Ishikawa (cell line): ENCODE measurements around the gene PRDM7.

ENCODE experiments used
- CEBPB ChIP-seq: IDR thresholded peaks from 2 replicates; pipeline ENCODE4 v1.6.1; 2012
- CREB1 ChIP-seq: IDR thresholded peaks from 2 replicates; pipeline ENCODE4 v1.6.1; 2012; ENCODE audit warnings: low read depth
- EGR1 ChIP-seq: IDR thresholded peaks from 2 replicates; pipeline ENCODE4 v1.6.1; 2012
- EP300 ChIP-seq: IDR thresholded peaks from 2 replicates; pipeline ENCODE4 v1.6.1; 2012; ENCODE audit warnings: borderline replicate concordance
- FOXM1 ChIP-seq: IDR thresholded peaks from 2 replicates; pipeline ENCODE4 v1.6.1; 2012; ENCODE audit warnings: low read depth, borderline replicate concordance
- NFIC ChIP-seq: IDR thresholded peaks from 2 replicates; pipeline ENCODE4 v1.6.1; 2012
- RAD21 ChIP-seq: IDR thresholded peaks from 2 replicates; pipeline ENCODE4 v1.6.1; 2012; ENCODE audit warnings: low read depth
- TAF1 ChIP-seq: IDR thresholded peaks from 2 replicates; pipeline ENCODE4 v1.6.1; 2012; ENCODE audit warnings: low read depth, mild to moderate bottlenecking
- TCF12 ChIP-seq: IDR thresholded peaks from 2 replicates; pipeline ENCODE4 v1.6.1; 2012; ENCODE audit warnings: low read depth
- YY1 ChIP-seq: IDR thresholded peaks from 2 replicates; pipeline ENCODE4 v1.6.1; 2012; ENCODE audit warnings: low read depth
- ZBTB7A ChIP-seq: IDR thresholded peaks from 2 replicates; pipeline ENCODE4 v1.6.1; 2012; ENCODE audit warnings: low read depth
- TF ChIP-seq, protein P1 (sequence below): IDR thresholded peaks from 2 replicates; pipeline ENCODE4 v1.6.1; 2012
- TF ChIP-seq, protein P2 (sequence below): IDR thresholded peaks from 2 replicates; pipeline ENCODE4 v1.6.1; 2012

DNA sequence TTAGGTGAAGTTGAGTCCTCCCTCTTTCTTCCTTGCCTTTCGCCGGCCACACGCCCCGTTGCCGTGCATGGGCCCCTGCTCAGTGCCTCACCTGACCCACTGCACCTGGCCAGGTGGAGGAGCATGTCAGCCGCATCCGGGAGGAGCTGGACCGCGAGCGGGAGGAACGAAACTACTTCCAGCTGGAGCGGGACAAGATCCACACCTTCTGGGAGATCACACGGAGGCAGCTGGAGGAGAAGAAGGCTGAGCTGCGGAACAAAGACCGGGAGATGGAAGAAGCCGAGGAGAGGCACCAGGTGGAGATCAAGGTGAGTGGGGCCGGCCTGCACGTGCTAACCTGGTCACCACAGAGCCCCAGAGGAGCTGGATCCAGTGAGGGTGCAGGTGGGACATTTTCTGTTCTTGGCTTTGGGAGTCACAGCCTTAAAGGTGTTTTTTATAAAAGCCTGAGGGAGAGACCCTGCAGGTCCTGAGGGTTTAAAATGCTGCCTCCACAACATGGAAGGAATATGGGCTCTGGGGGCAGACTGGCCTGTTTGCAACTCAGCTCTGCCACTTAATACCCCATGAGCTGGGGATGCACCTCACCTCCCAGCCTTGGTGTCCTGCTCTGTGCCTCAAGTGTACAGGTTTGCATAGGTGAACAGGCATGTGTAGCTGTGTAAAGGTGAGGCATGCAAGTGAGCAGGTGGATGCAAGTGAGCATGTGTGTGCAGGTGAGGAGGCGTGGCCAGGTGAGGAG lies 45.8 kb downstream of the PRDM7 start:
- TF ChIP-seq YY1 (no peak), FOXM1 (no peak), TAF1 (no peak), RAD21 (no peak), CREB1 (no peak), CEBPB (no peak), EP300 (no peak), EGR1 (no peak), ZBTB7A (no peak), NFIC (no peak), TCF12 (no peak)
- TF ChIP-seq, protein P1, sequence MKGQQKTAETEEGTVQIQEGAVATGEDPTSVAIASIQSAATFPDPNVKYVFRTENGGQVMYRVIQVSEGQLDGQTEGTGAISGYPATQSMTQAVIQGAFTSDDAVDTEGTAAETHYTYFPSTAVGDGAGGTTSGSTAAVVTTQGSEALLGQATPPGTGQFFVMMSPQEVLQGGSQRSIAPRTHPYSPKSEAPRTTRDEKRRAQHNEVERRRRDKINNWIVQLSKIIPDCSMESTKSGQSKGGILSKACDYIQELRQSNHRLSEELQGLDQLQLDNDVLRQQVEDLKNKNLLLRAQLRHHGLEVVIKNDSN, result no peak
- TF ChIP-seq, protein P2, sequence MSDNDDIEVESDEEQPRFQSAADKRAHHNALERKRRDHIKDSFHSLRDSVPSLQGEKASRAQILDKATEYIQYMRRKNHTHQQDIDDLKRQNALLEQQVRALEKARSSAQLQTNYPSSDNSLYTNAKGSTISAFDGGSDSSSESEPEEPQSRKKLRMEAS, result no peak
